ENCODE measurements around the gene CACNB4. TPM values are rescaled to one million over a fixed set of nuclear protein-coding genes. Genes with fewer than 3 reads are reported as not detected.
A peak's percentile ranks its signal among the peaks of the same experiment; 100 is the strongest.

Gene CACNB4
- total and polyA plus RNA-seq, 7 donors, result 0.23 to 4.4 (median 1.1) TPM

- Histone ChIP-seq H3K4me1 (peaks cover 0 to 11% (median 0%) of the 10 kb centered on the region in 4 donors), H3K4me3 (no peak overlapping the region), H3K27me3 (no peaks in the 10 kb centered on the region), H3K9me3 (peaks cover 0 to 3% (median 0%) of the 10 kb centered on the region in 4 donors), H3K36me3 (no peaks in the 10 kb centered on the region), H3K27ac (peak overlapping the region in 2 of 4 donors; percentile 49 to 57)
- intact Hi-C loops (cut with DNase I), result no loop called here
- no peak for DNase-seq
- no peak for TF ChIP-seq POLR2A (IDR thresholded peaks at IDR 0.05)
- TF ChIP-seq, protein P1, sequence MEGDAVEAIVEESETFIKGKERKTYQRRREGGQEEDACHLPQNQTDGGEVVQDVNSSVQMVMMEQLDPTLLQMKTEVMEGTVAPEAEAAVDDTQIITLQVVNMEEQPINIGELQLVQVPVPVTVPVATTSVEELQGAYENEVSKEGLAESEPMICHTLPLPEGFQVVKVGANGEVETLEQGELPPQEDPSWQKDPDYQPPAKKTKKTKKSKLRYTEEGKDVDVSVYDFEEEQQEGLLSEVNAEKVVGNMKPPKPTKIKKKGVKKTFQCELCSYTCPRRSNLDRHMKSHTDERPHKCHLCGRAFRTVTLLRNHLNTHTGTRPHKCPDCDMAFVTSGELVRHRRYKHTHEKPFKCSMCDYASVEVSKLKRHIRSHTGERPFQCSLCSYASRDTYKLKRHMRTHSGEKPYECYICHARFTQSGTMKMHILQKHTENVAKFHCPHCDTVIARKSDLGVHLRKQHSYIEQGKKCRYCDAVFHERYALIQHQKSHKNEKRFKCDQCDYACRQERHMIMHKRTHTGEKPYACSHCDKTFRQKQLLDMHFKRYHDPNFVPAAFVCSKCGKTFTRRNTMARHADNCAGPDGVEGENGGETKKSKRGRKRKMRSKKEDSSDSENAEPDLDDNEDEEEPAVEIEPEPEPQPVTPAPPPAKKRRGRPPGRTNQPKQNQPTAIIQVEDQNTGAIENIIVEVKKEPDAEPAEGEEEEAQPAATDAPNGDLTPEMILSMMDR (IDR thresholded peaks at IDR 0.05), result no peak
- no peak for TF ChIP-seq POLR2AphosphoS5 (IDR thresholded peaks at IDR 0.05)
- no peak for TF ChIP-seq EP300 (IDR thresholded peaks at IDR 0.05)
- WGBS, 2 donors, result 59 to 67% methylated on average over 3 of the region's 3 CpGs
Observed at GRCh38 chr2:152063325-152063924, 35.4 kb downstream of the CACNB4 start.

GRCh38 chr2:152062125-152063091, 36.4 kb downstream of the CACNB4 start:
- Histone ChIP-seq H3K27me3 (no peaks in the 10 kb centered on the region), H3K36me3 (no peaks in the 10 kb centered on the region), H3K27ac (peak overlapping the region in 3 of 4 donors; percentile 34 to 57 (median 49)), H3K9me3 (peaks cover 0 to 3% (median 0%) of the 10 kb centered on the region in 4 donors), H3K4me1 (peaks cover 0 to 11% (median 0%) of the 10 kb centered on the region in 4 donors), H3K4me3 (no peak overlapping the region)
- WGBS, 2 donors, result 65 to 67% methylated on average over 7 of the region's 7 CpGs
- intact Hi-C loops (cut with DNase I), result no loop called here
- peak; percentile 74 for DNase-seq
- no peak for TF ChIP-seq POLR2AphosphoS5 (IDR thresholded peaks at IDR 0.05)
- no peak for TF ChIP-seq POLR2A (IDR thresholded peaks at IDR 0.05)
- no peak for TF ChIP-seq EP300 (IDR thresholded peaks at IDR 0.05)
- TF ChIP-seq, protein P1 (IDR thresholded peaks at IDR 0.05), result no peak

DNA sequence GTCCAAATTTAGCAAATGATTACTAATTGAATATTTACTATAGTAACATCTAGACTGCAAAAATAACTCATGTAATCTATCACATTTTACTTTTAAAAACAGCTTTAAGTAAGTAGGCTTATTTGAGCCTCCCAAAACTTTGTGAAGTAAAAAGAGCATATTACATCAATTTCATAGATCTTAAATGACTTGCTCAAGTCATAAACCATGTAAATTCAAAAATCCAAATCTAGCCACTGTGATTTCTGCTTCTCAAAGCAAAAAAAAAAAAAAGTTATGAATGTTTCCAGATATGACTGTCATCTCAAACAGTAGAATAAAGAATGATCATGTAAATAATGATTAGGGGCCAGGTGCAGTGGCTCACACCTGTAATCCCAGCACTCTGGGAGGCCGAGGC, 37.5 kb downstream of the CACNB4 start:
- TF ChIP-seq POLR2AphosphoS5 (IDR thresholded peaks at IDR 0.05) (no peak), POLR2A (IDR thresholded peaks at IDR 0.05) (no peak), EP300 (IDR thresholded peaks at IDR 0.05) (no peak)
- TF ChIP-seq, protein P1 (IDR thresholded peaks at IDR 0.05), result no peak
- no peaks in the 10 kb centered on the region for H3K36me3 ChIP-seq
- peaks cover 0 to 3% (median 0%) of the 10 kb centered on the region in 4 donors for H3K9me3 ChIP-seq
- no peaks in the 10 kb centered on the region for H3K27me3 ChIP-seq
- intact Hi-C loops (cut with DNase I), result no loop called here
- H3K4me1 ChIP-seq, result peaks cover 0 to 11% (median 0%) of the 10 kb centered on the region in 4 donors
- WGBS, 2 donors, result 71 to 83% methylated on average over 1 of the region's 1 CpG
- DNase-seq, result no peak
- H3K4me3 ChIP-seq, result no peak overlapping the region
- no peak overlapping the region for H3K27ac ChIP-seq

- 86 to 91% methylated on average over 1 of the region's 1 CpG for WGBS, 2 donors
Observed at GRCh38 chr2:152058655-152059054, 40.2 kb downstream of the CACNB4 start.

More at GRCh38 chr2:152058655-152059054, 40.2 kb downstream of the CACNB4 start:
- no peak for DNase-seq
- H3K4me3 ChIP-seq, result no peak overlapping the region
- peaks cover 0 to 11% (median 0%) of the 10 kb centered on the region in 4 donors for H3K4me1 ChIP-seq
- no peaks in the 10 kb centered on the region for H3K27me3 ChIP-seq
- H3K27ac ChIP-seq, result no peak overlapping the region
- peaks cover 0 to 3% (median 0%) of the 10 kb centered on the region in 4 donors for H3K9me3 ChIP-seq
- intact Hi-C loops (cut with DNase I), result no loop called here
- TF ChIP-seq EP300 (IDR thresholded peaks at IDR 0.05) (no peak), POLR2AphosphoS5 (IDR thresholded peaks at IDR 0.05) (no peak), POLR2A (IDR thresholded peaks at IDR 0.05) (no peak)
- TF ChIP-seq, protein P1 (IDR thresholded peaks at IDR 0.05), result no peak
- no peaks in the 10 kb centered on the region for H3K36me3 ChIP-seq

Measured in sigmoid colon (tissue), 7 donors.